ENCODE results near the gene PTK7.
"Not testable (repeated sequence)": the region's sequence is repeated elsewhere in the genome, so short reads cannot be mapped to it uniquely, and the experiment has no call there.

PTK7 gene

DNA sequence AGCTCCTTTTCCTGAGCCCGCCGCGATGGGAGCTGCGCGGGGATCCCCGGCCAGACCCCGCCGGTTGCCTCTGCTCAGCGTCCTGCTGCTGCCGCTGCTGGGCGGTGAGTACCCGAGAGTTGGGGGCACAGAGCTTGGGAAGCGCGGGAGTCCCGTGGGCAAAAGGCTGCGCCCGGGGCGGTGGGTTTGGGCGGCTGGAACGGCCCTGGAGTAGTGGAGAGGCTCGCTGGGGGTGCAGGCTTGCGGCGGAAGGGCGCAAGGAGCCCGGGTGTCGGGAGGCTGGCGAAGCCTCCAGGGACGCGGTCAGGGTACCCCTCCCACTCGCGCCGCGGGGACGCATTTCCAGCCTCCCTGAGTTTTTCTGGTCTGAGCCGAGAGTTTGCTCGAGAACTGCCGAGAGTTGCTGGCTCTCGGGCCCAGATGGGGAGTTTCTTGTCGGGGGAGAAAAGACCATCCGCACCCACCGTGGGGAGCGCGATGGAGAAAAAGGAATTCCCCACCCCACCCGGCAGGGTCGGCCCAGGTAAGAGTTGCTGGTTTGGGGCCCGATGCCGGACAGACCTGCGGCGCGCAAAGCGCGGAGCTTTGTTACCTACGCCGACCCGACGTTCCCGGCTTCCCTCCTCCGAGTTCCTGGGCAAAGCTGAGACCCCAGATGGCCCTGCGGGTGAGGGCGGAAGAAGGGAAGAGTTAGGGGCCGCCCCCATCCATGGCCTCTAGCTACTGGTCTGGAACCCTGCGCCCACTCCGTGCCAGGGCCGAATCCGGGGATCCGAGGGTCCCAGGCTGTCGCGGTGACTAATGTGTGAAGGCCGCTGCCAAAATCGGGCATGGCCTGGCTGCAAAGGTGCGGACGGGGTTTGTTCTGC, 584 bp downstream of the PTK7 start:
- no peak for DNase-seq (ENCODE audit: low spot score)
- in situ Hi-C loops (cut with MboI; ENCODE audit: low pct_unique_long_range_greater_than_20kb, low sequenced_read_pairs, unreplicated experiment): no loop called here
- TF ChIP-seq CTCF (IDR thresholded peaks at IDR 0.05; ENCODE audit: extremely low read depth, insufficient read depth, missing control alignments): no peak

GRCh38 chr6:43077333-43077809, 1.3 kb downstream of the PTK7 start:
- in situ Hi-C loops (cut with MboI; ENCODE audit: low pct_unique_long_range_greater_than_20kb, low sequenced_read_pairs, unreplicated experiment): no loop called here
- DNase-seq (ENCODE audit: low spot score): no peak

DNA sequence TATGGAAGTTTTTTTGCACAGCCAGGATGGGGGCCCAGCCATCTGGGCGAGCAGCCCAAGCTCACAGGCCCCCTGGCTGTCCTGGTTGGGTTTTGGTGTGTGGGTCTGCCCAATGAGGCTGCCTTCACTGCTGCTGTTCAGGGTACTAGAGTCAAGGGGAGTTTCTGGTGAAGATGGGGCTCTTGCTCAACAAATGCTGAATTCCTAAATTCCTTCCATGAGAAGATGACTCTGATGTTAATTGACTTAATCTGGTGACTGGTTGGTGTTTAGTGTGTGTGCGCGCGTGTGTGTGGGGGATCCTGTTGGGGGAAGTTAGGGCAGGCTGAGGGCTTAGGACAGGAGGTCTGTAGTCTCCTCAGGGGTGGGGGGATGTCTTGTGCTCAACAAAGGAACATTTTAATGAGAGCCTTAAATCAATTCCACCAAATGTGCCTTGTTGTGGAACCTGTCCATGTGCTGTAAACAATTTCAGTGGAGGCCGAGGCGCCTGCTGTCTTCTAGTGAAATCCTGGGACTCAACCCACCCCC, 1.9 kb downstream of the PTK7 start:
- in situ Hi-C loops (cut with MboI; ENCODE audit: low pct_unique_long_range_greater_than_20kb, low sequenced_read_pairs, unreplicated experiment): no loop called here
- TF ChIP-seq CTCF (IDR thresholded peaks at IDR 0.05; ENCODE audit: extremely low read depth, insufficient read depth, missing control alignments): no peak
- no peak for DNase-seq (ENCODE audit: low spot score)

More at GRCh38 chr6:43077333-43077809, 1.3 kb downstream of the PTK7 start:
- TF ChIP-seq CTCF (IDR thresholded peaks at IDR 0.05; ENCODE audit: extremely low read depth, insufficient read depth, missing control alignments): no peak

- no peak for DNase-seq (ENCODE audit: low spot score)
- TF ChIP-seq CTCF (IDR thresholded peaks at IDR 0.05; ENCODE audit: extremely low read depth, insufficient read depth, missing control alignments): no peak
- in situ Hi-C loops (cut with MboI; ENCODE audit: low pct_unique_long_range_greater_than_20kb, low sequenced_read_pairs, unreplicated experiment): no loop called here
Measured at GRCh38 chr6:43078691-43079090, 2.6 kb downstream of the PTK7 start.

- in situ Hi-C loops (cut with MboI; ENCODE audit: low pct_unique_long_range_greater_than_20kb, low sequenced_read_pairs, unreplicated experiment): no loop called here
- no peak for DNase-seq (ENCODE audit: low spot score)
- TF ChIP-seq CTCF (IDR thresholded peaks at IDR 0.05; ENCODE audit: extremely low read depth, insufficient read depth, missing control alignments): no peak
Measured at GRCh38 chr6:43081043-43081442, 4.9 kb downstream of the PTK7 start.

GRCh38 chr6:43081922-43082321, 5.8 kb downstream of the PTK7 start:
- DNase-seq (ENCODE audit: low spot score); in situ Hi-C loops (cut with MboI; ENCODE audit: low pct_unique_long_range_greater_than_20kb, low sequenced_read_pairs, unreplicated experiment): not testable (repeated sequence)

Data from GM13977 (cell line).